Measurements from ENCODE around the gene TNNT2. TPM values are rescaled to one million over a fixed set of nuclear protein-coding genes. Genes with fewer than 3 reads are reported as not detected.
A peak's percentile ranks its signal among the peaks of the same experiment; 100 is the strongest.

The TNNT2 gene
- total RNA-seq, 1 donor from 2014 or later: 21.3 TPM

DNA sequence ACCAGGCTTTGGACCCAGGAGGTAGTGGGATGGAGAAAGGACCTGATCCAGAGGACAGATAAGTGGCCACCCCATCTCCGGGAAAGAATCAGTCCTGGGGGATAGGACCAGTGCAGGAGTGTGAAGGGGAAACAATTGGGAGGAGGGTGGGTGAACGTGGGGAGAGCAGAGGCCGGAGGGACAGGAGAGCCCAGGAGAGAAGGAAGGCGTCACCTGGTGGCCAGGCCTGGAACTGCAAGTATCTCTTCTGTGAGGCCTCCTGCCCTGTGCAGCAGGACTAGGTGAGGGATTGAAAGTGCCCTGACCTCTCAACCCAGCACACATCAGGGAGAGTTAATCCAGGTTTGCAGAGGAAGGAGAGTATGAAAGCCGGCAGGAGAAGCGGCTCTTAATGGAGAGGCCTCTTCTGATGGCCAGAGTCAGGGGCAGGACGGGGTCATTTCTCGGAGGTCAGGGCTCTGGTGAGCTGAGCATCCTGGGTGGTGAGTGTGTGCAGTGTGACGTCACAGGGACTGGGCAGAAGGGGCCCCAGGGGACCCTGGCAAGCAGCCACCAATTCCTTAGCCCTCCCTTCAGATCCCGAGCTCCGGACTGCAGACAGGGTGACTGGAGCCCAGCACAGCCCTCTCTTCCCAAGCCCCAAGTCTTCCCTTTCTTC lies 30.8 kb upstream of the TNNT2 start:
- TF ChIP-seq, protein P1, sequence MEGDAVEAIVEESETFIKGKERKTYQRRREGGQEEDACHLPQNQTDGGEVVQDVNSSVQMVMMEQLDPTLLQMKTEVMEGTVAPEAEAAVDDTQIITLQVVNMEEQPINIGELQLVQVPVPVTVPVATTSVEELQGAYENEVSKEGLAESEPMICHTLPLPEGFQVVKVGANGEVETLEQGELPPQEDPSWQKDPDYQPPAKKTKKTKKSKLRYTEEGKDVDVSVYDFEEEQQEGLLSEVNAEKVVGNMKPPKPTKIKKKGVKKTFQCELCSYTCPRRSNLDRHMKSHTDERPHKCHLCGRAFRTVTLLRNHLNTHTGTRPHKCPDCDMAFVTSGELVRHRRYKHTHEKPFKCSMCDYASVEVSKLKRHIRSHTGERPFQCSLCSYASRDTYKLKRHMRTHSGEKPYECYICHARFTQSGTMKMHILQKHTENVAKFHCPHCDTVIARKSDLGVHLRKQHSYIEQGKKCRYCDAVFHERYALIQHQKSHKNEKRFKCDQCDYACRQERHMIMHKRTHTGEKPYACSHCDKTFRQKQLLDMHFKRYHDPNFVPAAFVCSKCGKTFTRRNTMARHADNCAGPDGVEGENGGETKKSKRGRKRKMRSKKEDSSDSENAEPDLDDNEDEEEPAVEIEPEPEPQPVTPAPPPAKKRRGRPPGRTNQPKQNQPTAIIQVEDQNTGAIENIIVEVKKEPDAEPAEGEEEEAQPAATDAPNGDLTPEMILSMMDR (conservative IDR thresholded peaks at IDR 0.05): peak; percentile 93
- peaks cover 6% of the 10 kb centered on the region for H3K27me3 Mint-ChIP-seq
- peak; percentile 89 for DNase-seq (ENCODE audit: extremely low spot score, unreplicated experiment)
- no peaks in the 10 kb centered on the region for H3K36me3 Mint-ChIP-seq
- H3K4me1 Mint-ChIP-seq (ENCODE audit: unreplicated experiment): peaks cover 7% of the 10 kb centered on the region
- H3K27ac Mint-ChIP-seq: no peak overlapping the region
- no peak overlapping the region for H3K4me3 Mint-ChIP-seq
- H3K9me3 Mint-ChIP-seq: no peaks in the 10 kb centered on the region

DNA sequence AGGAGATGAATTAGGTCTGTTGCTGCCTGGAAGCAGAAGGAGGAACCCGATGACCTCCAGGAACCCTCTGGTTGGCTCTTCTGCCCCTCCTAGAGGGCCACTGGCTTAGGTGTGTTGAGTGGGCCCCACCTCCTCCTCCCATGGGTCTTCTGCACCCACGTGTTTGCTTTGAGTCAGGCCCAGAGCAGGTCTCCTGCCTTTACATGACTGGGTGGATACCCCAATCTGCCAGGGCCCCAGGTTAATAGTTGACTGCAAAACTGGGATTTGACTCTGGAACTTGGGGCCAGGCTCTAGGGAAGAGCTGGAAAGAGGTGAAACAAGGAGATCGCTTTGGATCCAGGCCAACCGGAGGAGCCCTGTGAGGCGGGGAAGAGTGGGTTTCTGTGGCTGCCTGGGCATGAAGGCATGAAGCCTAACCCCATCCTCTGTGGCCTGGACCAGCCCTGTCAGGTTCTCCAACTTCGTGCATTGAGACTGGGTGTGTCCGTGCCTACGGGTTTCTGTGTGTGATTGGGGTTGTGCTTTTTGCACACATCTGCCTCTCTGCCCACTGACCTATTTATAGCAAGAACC lies 29.4 kb upstream of the TNNT2 start:
- peaks cover 6% of the 10 kb centered on the region for H3K27me3 Mint-ChIP-seq
- H3K9me3 Mint-ChIP-seq: no peaks in the 10 kb centered on the region
- peaks cover 7% of the 10 kb centered on the region for H3K4me1 Mint-ChIP-seq (ENCODE audit: unreplicated experiment)
- no peaks in the 10 kb centered on the region for H3K36me3 Mint-ChIP-seq
- H3K4me3 Mint-ChIP-seq: no peak overlapping the region
- TF ChIP-seq, protein P1 (conservative IDR thresholded peaks at IDR 0.05): no peak
- peak overlapping the region; percentile 58 for H3K27ac Mint-ChIP-seq
- no peak for DNase-seq (ENCODE audit: extremely low spot score, unreplicated experiment)

DNA sequence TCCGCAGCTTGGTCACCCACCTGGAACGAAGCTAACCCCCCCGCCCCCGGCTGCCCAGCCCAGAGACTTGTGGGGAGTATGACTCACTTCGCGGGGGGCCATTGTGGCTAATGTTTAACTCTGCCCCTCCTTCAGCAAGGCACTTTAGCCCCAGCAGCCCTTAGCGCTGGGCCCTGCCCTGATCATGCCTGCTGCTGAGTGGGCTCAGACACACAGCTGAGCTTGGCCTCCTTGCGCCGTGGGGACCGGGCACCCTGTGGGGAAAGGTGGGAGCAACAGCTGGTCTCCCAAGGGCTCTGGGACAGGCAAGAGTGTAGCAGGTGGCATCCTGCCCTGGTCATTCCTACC lies 28.0 kb upstream of the TNNT2 start:
- DNase-seq (ENCODE audit: extremely low spot score, unreplicated experiment): no peak
- H3K4me3 Mint-ChIP-seq: no peak overlapping the region
- peaks cover 6% of the 10 kb centered on the region for H3K27me3 Mint-ChIP-seq
- H3K36me3 Mint-ChIP-seq: no peaks in the 10 kb centered on the region
- TF ChIP-seq, protein P1 (conservative IDR thresholded peaks at IDR 0.05): no peak
- no peak overlapping the region for H3K27ac Mint-ChIP-seq
- no peaks in the 10 kb centered on the region for H3K9me3 Mint-ChIP-seq
- peaks cover 11% of the 10 kb centered on the region for H3K4me1 Mint-ChIP-seq (ENCODE audit: unreplicated experiment)

DNA sequence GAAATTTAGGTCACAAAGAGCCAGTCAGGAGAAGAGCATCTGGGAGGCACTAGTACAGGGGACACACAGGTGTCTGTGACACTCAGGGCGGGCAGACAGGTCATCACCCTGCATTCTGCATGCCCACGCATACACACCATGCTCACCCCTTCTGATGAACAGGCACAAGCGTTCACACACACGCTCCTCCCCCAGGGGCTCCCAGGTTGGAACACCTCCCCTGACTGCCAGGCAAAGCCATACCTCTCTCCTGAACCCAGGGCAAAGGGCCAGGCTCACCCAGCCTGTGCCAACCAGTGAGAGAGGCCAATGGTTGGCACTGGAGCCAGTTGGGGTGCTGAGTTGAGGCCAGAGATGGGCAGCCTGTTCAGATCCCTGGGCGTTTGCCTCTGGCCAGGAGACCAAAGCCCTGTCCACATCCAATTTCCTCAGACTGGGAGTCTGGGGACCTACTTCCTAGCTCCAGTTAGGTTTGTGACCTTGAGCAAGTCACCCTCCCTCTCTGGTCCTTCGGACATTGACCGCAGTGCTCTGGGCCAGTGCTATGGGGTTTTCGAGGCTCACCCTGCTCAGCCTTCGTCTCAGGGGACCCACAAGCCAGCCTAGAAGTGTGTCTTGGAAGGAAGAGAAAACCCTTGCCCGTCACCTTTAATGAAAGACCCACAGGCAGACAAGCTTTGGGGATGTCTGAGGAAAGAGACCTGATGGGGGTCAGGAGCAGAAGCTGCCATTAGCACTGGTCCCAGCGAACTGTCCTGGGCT lies 27.4 kb upstream of the TNNT2 start:
- Mint-ChIP-seq H3K4me3 (no peak overlapping the region), H3K9me3 (no peaks in the 10 kb centered on the region), H3K27me3 (peaks cover 6% of the 10 kb centered on the region), H3K27ac (no peak overlapping the region), H3K36me3 (no peaks in the 10 kb centered on the region), H3K4me1 (ENCODE audit: unreplicated experiment) (peaks cover 14% of the 10 kb centered on the region)
- no peak for DNase-seq (ENCODE audit: extremely low spot score, unreplicated experiment)
- TF ChIP-seq, protein P1 (conservative IDR thresholded peaks at IDR 0.05): no peak

DNA sequence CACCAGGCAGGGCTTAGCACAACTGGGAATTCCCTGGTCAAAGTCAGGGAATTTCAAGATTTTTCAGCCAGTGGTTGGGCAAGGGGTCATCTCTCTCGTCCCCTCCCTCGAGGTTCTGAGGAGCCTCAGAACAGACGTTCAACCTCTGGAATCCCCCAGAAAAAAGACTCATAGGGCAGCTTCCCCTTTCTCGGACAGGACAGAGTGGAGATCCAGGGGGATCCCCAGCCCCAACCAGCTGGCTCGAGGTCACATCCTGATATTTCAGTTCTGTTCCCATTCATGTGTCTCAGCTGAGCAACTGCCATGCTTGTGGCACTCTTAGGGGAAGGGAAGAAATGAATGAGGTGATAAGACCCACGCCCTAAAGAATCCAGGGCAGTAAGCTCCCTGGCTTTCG lies 26.6 kb upstream of the TNNT2 start:
- no peaks in the 10 kb centered on the region for H3K36me3 Mint-ChIP-seq
- H3K4me3 Mint-ChIP-seq: no peak overlapping the region
- H3K27ac Mint-ChIP-seq: no peak overlapping the region
- H3K4me1 Mint-ChIP-seq (ENCODE audit: unreplicated experiment): peaks cover 16% of the 10 kb centered on the region
- peaks cover 3% of the 10 kb centered on the region for H3K27me3 Mint-ChIP-seq
- TF ChIP-seq, protein P1 (conservative IDR thresholded peaks at IDR 0.05): no peak
- H3K9me3 Mint-ChIP-seq: no peaks in the 10 kb centered on the region
- no peak for DNase-seq (ENCODE audit: extremely low spot score, unreplicated experiment)
